Tibial artery (tissue), 4 donors: Measurements from ENCODE around the gene SCGB1A1.
A peak's percentile ranks its signal among the peaks of the same experiment; 100 is the strongest.

Source experiments
- DNase-seq, 2 donors: peaks; one replicate each; pipeline ENCODE4 v3.0.0-alpha.2; 2019
- H3K27ac ChIP-seq, 2 donors: fragments of 200-600 bp; sonication (generic) in 1 of 2; 1 replicate in 1 of 2; 2 replicates in 1 of 2; pipeline ENCODE4 v1.5.1; 2018 to 2019; ENCODE audit warnings: mild to moderate bottlenecking in 1 of 2
- H3K27me3 ChIP-seq, 2 donors: fragments of 200-600 bp; sonication (generic) in 1 of 2; one replicate each; pipeline versions ENCODE4 v1.5.1 to v1.6.0; 2016 to 2019
- H3K36me3 ChIP-seq, 3 donors: fragments of 200-600 bp; sonication (generic) in 2 of 3; one replicate each; pipeline ENCODE4 v1.5.1; 2016 to 2019; ENCODE audit warnings: mild to moderate bottlenecking in 2 of 3
- H3K4me1 ChIP-seq, 4 donors: fragments of 200-600 bp; sonication (generic) in 2 of 4; 1 replicate in 3 of 4; 2 replicates in 1 of 4; pipeline ENCODE4 v1.5.1; 2016 to 2019
- H3K4me3 ChIP-seq, 2 donors: fragments of 200-600 bp; sonication (generic) in 1 of 2; 1 replicate in 1 of 2; 2 replicates in 1 of 2; pipeline ENCODE4 v1.5.1; 2018 to 2019; ENCODE audit warnings: mild to moderate bottlenecking in 2 of 2
- H3K9me3 ChIP-seq, 3 donors: fragments of 200-600 bp; sonication (generic) in 1 of 3; one replicate each; pipeline ENCODE4 v1.5.1; 2016 to 2019
- CTCF ChIP-seq, 2 experiments: fragments of 200-600 bp in 1 of 2; fragments of 450-650 bp in 1 of 2; IDR thresholded peaks; one replicate each; pipeline ENCODE4 v1.5.1; 2017 to 2019; ENCODE audit warnings: antibody characterized with exemption in 2 of 2, mild to moderate bottlenecking in 1 of 2, moderate library complexity in 1 of 2
- intact Hi-C: fragments of 100-400 bp; cut with DNase I; formaldehyde crosslinking; loops from one replicate; pipeline ENCODE4 v1.15.0; 2023; ENCODE audit warnings: low total_unique reads

The SCGB1A1 gene

GRCh38 chr11:62390237-62390636 is 28.6 kb upstream of the SCGB1A1 start:
- no peaks in the 10 kb centered on the region for H3K9me3 ChIP-seq
- no peak overlapping the region for H3K4me3 ChIP-seq
- no peak overlapping the region for H3K27ac ChIP-seq
- no peaks in the 10 kb centered on the region for H3K36me3 ChIP-seq
- no peak for TF ChIP-seq CTCF (IDR thresholded peaks at IDR 0.05)
- no peaks in the 10 kb centered on the region for H3K27me3 ChIP-seq
- intact Hi-C loops = loop anchor here (10.0 kb wide), 1 partner anchor 305 kb away; no protein-coding TSS in a partner anchor
- H3K4me1 ChIP-seq = peaks cover 0 to 3% (median 3%) of the 10 kb centered on the region in 4 donors
- DNase-seq = peak in 1 of 2 donors; percentile 20

DNA sequence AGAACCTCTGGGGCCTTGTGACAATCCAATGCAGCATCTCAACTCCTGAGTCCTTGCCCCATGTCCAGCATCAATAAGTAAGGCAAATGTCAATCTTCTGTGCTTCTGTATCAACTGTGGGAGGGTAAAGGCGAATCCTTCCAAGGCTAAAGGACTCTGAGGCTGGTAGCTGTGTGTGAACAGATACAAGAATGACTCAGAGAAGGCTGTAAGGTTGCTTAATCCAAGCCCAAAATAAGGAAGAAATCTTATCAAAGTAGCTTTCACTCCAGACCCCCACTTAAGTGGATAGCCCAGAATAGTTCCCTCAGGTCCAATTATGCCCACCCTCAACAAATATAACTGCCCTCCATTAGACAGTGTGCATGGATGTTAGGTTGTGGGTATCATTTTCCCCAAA is 28.1 kb upstream of the SCGB1A1 start:
- Histone ChIP-seq H3K36me3 (no peaks in the 10 kb centered on the region), H3K27ac (no peak overlapping the region), H3K4me1 (peaks cover 0 to 8% (median 7%) of the 10 kb centered on the region in 4 donors), H3K4me3 (no peak overlapping the region), H3K27me3 (no peaks in the 10 kb centered on the region), H3K9me3 (no peaks in the 10 kb centered on the region)
- DNase-seq = no peak
- TF ChIP-seq CTCF (IDR thresholded peaks at IDR 0.05) = no peak
- intact Hi-C loops = loop anchor here (10.0 kb wide), 1 partner anchor 304 kb away; no protein-coding TSS in a partner anchor

DNA sequence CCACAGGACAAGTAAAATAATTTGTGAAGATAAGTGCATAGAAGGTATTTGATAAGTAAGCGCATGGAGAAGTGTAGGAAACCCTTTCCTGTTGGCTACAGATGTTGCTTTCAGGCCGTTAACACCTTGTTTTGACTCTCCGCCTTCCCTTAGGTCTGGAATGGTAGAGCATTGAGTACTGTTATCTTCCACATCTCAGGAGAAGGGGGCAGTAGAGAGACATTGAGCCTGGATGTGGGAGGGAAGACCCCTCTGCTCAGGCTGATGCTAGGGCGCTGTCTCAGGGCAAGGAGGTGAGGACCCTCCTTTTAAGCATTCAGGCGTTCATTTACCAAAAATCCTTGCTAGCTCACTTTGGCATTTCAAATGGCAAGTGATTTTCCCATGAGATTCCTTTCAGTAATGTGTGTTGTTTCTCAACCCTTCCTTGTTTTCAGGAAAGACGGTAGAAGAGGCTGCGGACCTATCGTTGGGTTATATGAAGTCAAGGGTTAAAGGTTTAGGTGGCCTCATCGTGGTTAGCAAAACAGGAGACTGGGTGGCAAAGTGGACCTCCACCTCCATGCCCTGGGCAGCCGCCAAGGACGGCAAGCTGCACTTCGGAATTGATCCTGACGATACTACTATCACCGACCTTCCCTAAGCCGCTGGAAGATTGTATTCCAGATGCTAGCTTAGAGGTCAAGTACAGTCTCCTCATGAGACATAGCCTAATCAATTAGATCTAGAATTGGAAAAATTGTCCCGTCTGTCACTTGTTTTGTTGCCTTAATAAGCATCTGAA is 27.0 kb upstream of the SCGB1A1 start:
- H3K4me3 ChIP-seq = no peak overlapping the region
- no peak for TF ChIP-seq CTCF (IDR thresholded peaks at IDR 0.05)
- H3K9me3 ChIP-seq = no peaks in the 10 kb centered on the region
- peaks cover 0 to 16% (median 10%) of the 10 kb centered on the region in 4 donors for H3K4me1 ChIP-seq
- no peaks in the 10 kb centered on the region for H3K36me3 ChIP-seq
- no peaks in the 10 kb centered on the region for H3K27me3 ChIP-seq
- H3K27ac ChIP-seq = no peak overlapping the region
- peak in 1 of 2 donors; percentile 47 for DNase-seq
- intact Hi-C loops = loop anchor here (10.0 kb wide), 1 partner anchor 303 kb away; no protein-coding TSS in a partner anchor

GRCh38 chr11:62392506-62392905 is 26.3 kb upstream of the SCGB1A1 start:
- no peaks in the 10 kb centered on the region for H3K36me3 ChIP-seq
- no peaks in the 10 kb centered on the region for H3K9me3 ChIP-seq
- TF ChIP-seq CTCF (IDR thresholded peaks at IDR 0.05) = no peak
- peak in 1 of 2 donors; percentile 45 for DNase-seq
- intact Hi-C loops = loop anchor here (10.0 kb wide), 1 partner anchor 302 kb away; no protein-coding TSS in a partner anchor
- peaks cover 0 to 16% (median 10%) of the 10 kb centered on the region in 4 donors for H3K4me1 ChIP-seq
- H3K27me3 ChIP-seq = no peaks in the 10 kb centered on the region
- no peak overlapping the region for H3K27ac ChIP-seq
- no peak overlapping the region for H3K4me3 ChIP-seq

- peak in 1 of 2 donors; percentile 52 for DNase-seq
- Histone ChIP-seq H3K4me1 (peaks cover 0 to 21% (median 14%) of the 10 kb centered on the region in 4 donors), H3K27me3 (no peaks in the 10 kb centered on the region), H3K27ac (no peak overlapping the region), H3K9me3 (no peaks in the 10 kb centered on the region), H3K36me3 (no peaks in the 10 kb centered on the region), H3K4me3 (no peak overlapping the region)
- TF ChIP-seq CTCF (IDR thresholded peaks at IDR 0.05) = no peak
- intact Hi-C loops = loop anchor here (10.0 kb wide), 1 partner anchor 302 kb away; no protein-coding TSS in a partner anchor
These were observed 25.7 kb upstream of the SCGB1A1 start for GRCh38 chr11:62393061-62393611.
